ENCODE measurements around the gene PRKCE. TPM values are rescaled to one million over a fixed set of nuclear protein-coding genes. Genes with fewer than 3 reads are reported as not detected.
A peak's percentile ranks its signal among the peaks of the same experiment; 100 is the strongest.

The PRKCE gene
- total and polyA plus RNA-seq, 3 donors from 2014 or later, result 27.4 to 35.8 (median 33.1) TPM

DNA sequence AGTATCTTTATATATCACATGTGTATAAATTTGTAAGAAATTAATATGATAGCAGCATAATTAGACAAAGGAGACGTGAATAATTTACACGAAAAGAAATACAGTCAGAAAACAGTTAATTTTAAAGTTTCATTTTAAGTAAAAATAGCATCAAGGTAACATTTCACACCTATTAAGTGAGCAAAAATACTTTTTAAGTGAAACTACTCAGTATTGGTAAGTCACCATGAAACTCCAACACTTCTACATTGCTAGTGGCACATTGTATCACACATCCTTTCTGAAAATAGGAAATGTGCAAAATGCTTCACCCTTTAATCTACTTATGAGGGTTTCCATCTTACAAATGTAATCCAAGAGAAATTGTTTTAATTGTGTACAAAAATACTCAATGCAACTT is 357.8 kb downstream of the PRKCE start:
- 88 to 90% methylated on average over 2 of the region's 2 CpGs for WGBS, 2 donors
- Histone ChIP-seq H3K4me3 (no peak overlapping the region), H3K9me3 (no peaks in the 10 kb centered on the region), H3K36me3 (ENCODE audit: low read depth, missing control alignments) (no peaks in the 10 kb centered on the region), H3K4me1 (peaks cover 3% of the 10 kb centered on the region), H3K27me3 (no peaks in the 10 kb centered on the region), H3K27ac (no peak overlapping the region)
- TF ChIP-seq POLR2A (IDR thresholded peaks at IDR 0.05), result no peak
- TF ChIP-seq, protein P1, sequence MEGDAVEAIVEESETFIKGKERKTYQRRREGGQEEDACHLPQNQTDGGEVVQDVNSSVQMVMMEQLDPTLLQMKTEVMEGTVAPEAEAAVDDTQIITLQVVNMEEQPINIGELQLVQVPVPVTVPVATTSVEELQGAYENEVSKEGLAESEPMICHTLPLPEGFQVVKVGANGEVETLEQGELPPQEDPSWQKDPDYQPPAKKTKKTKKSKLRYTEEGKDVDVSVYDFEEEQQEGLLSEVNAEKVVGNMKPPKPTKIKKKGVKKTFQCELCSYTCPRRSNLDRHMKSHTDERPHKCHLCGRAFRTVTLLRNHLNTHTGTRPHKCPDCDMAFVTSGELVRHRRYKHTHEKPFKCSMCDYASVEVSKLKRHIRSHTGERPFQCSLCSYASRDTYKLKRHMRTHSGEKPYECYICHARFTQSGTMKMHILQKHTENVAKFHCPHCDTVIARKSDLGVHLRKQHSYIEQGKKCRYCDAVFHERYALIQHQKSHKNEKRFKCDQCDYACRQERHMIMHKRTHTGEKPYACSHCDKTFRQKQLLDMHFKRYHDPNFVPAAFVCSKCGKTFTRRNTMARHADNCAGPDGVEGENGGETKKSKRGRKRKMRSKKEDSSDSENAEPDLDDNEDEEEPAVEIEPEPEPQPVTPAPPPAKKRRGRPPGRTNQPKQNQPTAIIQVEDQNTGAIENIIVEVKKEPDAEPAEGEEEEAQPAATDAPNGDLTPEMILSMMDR (IDR thresholded peaks at IDR 0.05), result no peak
- DNase-seq, result no peak
- intact Hi-C loops (cut with DNase I; ENCODE audit: low total_unique reads), result no loop called here

DNA sequence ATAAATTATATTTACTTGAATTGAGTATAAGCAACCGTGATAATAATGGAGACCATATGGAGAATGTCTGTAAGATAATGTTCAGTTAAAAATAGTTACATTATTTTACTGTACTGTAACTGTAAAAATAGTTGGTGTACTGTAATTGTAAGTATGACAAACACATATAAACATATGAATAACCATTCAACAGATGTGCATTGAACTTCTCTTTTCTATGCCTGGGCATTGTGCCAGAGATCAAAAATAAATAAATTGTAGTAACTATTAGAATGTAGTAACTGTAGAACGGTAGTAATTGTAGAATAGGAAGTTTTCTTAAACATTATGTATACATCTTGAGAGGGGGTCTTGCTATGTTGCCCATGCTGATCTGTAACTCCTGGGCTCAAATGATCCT is 358.3 kb downstream of the PRKCE start:
- Histone ChIP-seq H3K36me3 (ENCODE audit: low read depth, missing control alignments) (no peaks in the 10 kb centered on the region), H3K9me3 (no peaks in the 10 kb centered on the region), H3K27ac (no peak overlapping the region), H3K4me1 (peaks cover 3% of the 10 kb centered on the region), H3K27me3 (no peaks in the 10 kb centered on the region), H3K4me3 (no peak overlapping the region)
- intact Hi-C loops (cut with DNase I; ENCODE audit: low total_unique reads), result no loop called here
- DNase-seq, result no peak
- WGBS, 2 donors, result 60 to 66% methylated on average over 2 of the region's 2 CpGs
- TF ChIP-seq POLR2A (IDR thresholded peaks at IDR 0.05), result no peak
- TF ChIP-seq, protein P1 (IDR thresholded peaks at IDR 0.05), result no peak

DNA sequence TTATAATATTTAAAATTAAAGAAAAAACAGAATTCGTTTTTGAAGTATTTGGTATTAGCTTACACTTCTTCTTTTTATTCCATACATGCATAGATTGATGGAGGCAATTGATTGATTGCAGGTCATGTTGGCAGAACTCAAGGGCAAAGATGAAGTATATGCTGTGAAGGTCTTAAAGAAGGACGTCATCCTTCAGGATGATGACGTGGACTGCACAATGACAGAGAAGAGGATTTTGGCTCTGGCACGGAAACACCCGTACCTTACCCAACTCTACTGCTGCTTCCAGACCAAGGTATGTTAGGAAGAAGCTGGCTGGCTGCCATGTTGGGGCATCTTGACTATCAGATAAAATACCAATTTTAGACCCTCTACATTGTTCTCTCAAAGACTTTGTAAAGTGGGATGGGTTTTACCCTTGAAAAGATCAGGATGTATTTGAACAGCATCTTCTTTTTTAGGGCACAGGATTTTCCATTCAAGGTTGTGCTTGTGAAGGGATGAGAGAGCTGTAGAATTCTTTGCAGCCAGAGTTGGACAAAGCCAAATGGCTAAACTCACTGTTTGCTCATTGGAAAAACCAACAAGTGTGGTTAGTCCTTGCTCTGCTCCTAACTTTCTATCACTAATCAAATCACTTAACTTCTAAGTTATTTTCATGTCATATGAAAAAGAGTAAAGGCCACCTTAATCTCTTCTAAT is 358.9 kb downstream of the PRKCE start:
- no peaks in the 10 kb centered on the region for H3K36me3 ChIP-seq (ENCODE audit: low read depth, missing control alignments)
- H3K27ac ChIP-seq, result no peak overlapping the region
- H3K4me3 ChIP-seq, result no peak overlapping the region
- 86 to 87% methylated on average over 5 of the region's 5 CpGs for WGBS, 2 donors
- H3K9me3 ChIP-seq, result no peaks in the 10 kb centered on the region
- intact Hi-C loops (cut with DNase I; ENCODE audit: low total_unique reads), result no loop called here
- no peak for TF ChIP-seq POLR2A (IDR thresholded peaks at IDR 0.05)
- TF ChIP-seq, protein P1 (IDR thresholded peaks at IDR 0.05), result no peak
- no peak for DNase-seq
- peaks cover 3% of the 10 kb centered on the region for H3K4me1 ChIP-seq
- no peaks in the 10 kb centered on the region for H3K27me3 ChIP-seq

DNA sequence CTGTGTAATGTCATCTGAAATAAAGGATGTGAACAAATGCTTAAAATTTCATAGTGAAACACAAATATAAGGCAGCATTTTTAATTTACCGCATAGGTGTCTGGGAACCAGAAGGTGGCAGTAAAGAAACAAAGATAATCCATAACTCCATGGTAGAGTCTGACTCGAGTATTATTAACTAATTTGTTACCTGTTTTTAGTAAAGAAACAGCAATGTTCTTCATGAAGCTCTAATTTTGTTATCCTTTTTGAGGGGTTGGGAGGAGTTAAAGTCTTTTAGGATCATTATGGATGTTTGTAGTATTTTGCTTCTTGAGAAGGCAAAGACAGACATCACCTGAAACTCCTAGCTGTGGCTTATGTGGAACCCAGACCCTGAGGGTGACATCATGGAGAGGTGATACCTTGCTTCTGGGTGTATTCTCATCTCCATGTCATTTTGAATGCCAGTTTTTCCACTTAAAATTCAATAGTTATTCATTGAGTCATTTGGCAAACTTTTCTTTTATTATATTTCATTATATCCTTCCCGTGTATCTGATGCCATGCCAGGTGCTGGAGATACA is 359.5 kb downstream of the PRKCE start:
- intact Hi-C loops (cut with DNase I; ENCODE audit: low total_unique reads), result no loop called here
- Histone ChIP-seq H3K36me3 (ENCODE audit: low read depth, missing control alignments) (no peaks in the 10 kb centered on the region), H3K4me3 (no peak overlapping the region), H3K27me3 (no peaks in the 10 kb centered on the region), H3K27ac (no peak overlapping the region), H3K9me3 (no peaks in the 10 kb centered on the region), H3K4me1 (peaks cover 3% of the 10 kb centered on the region)
- DNase-seq, result no peak
- 40 to 58% methylated on average over 3 of the region's 3 CpGs for WGBS, 2 donors
- TF ChIP-seq POLR2A (IDR thresholded peaks at IDR 0.05), result no peak
- TF ChIP-seq, protein P1 (IDR thresholded peaks at IDR 0.05), result peak; percentile 45 to 67 (median 54)
